ENCODE measurements around the gene KATNB1.

Gene KATNB1

GRCh38 chr16:57764006-57764340 is 28.4 kb downstream of the KATNB1 start:
- Histone ChIP-seq H3K9me3 (ENCODE audit: control insufficient read depth, insufficient read depth, low read length) (no peaks in the 10 kb centered on the region), H3F3A (ENCODE audit: control insufficient read depth, insufficient read depth) (no peaks in the 10 kb centered on the region), H3K79me2 (ENCODE audit: control insufficient read depth, low read length) (no peaks in the 10 kb centered on the region), H4K20me1 (ENCODE audit: control insufficient read depth, insufficient read depth, low read depth, low read length) (no peaks in the 10 kb centered on the region), H3K27ac (ENCODE audit: low read depth, low read length) (no peak overlapping the region), H3K4me1 (ENCODE audit: control insufficient read depth, low read length) (peaks cover 10% of the 10 kb centered on the region; the same call in 1 of the 2 replicates), H3K36me3 (ENCODE audit: control insufficient read depth, low read length) (no peaks in the 10 kb centered on the region), H3K4me3 (ENCODE audit: low read length) (no peak overlapping the region), H3K4me2 (ENCODE audit: low read length) (no peak overlapping the region), H3K27me3 (ENCODE audit: control insufficient read depth, low read length) (no peaks in the 10 kb centered on the region), H3K9me2 (replicated peaks; ENCODE audit: control insufficient read depth, low read length) (no peaks in the 10 kb centered on the region)
- TF ChIP-seq CTCF (IDR thresholded peaks at IDR 0.05; ENCODE audit: low read depth, low read length, poor library complexity, severe bottlenecking): no peak
- TF ChIP-seq EZH2phosphoT487 (IDR thresholded peaks at IDR 0.05; ENCODE audit: borderline replicate concordance, low read length): no peak

GRCh38 chr16:57764341-57765159 is 29.0 kb downstream of the KATNB1 start:
- TF ChIP-seq CTCF (IDR thresholded peaks at IDR 0.05; ENCODE audit: low read depth, low read length, poor library complexity, severe bottlenecking) (no peak), EZH2phosphoT487 (IDR thresholded peaks at IDR 0.05; ENCODE audit: borderline replicate concordance, low read length) (no peak)
- Histone ChIP-seq H3K9me3 (ENCODE audit: control insufficient read depth, insufficient read depth, low read length) (no peaks in the 10 kb centered on the region), H4K20me1 (ENCODE audit: control insufficient read depth, insufficient read depth, low read depth, low read length) (no peaks in the 10 kb centered on the region), H3K9me2 (replicated peaks; ENCODE audit: control insufficient read depth, low read length) (no peaks in the 10 kb centered on the region), H3K79me2 (ENCODE audit: control insufficient read depth, low read length) (no peaks in the 10 kb centered on the region), H3K36me3 (ENCODE audit: control insufficient read depth, low read length) (no peaks in the 10 kb centered on the region), H3K4me1 (ENCODE audit: control insufficient read depth, low read length) (peaks cover 10% of the 10 kb centered on the region; the same call in 1 of the 2 replicates), H3K4me2 (ENCODE audit: low read length) (no peak overlapping the region; the same call in 1 of the 2 replicates), H3K27me3 (ENCODE audit: control insufficient read depth, low read length) (no peaks in the 10 kb centered on the region), H3K27ac (ENCODE audit: low read depth, low read length) (no peak overlapping the region), H3K4me3 (ENCODE audit: low read length) (no peak overlapping the region), H3F3A (ENCODE audit: control insufficient read depth, insufficient read depth) (no peaks in the 10 kb centered on the region)

GRCh38 chr16:57765160-57765728 is 29.7 kb downstream of the KATNB1 start:
- Histone ChIP-seq H3K27ac (ENCODE audit: low read depth, low read length) (no peak overlapping the region), H3K27me3 (ENCODE audit: control insufficient read depth, low read length) (no peaks in the 10 kb centered on the region), H3K9me3 (ENCODE audit: control insufficient read depth, insufficient read depth, low read length) (no peaks in the 10 kb centered on the region), H3K4me1 (ENCODE audit: control insufficient read depth, low read length) (peaks cover 10% of the 10 kb centered on the region; the same call in 1 of the 2 replicates), H4K20me1 (ENCODE audit: control insufficient read depth, insufficient read depth, low read depth, low read length) (no peaks in the 10 kb centered on the region), H3K9me2 (replicated peaks; ENCODE audit: control insufficient read depth, low read length) (no peaks in the 10 kb centered on the region), H3F3A (ENCODE audit: control insufficient read depth, insufficient read depth) (no peaks in the 10 kb centered on the region), H3K79me2 (ENCODE audit: control insufficient read depth, low read length) (no peaks in the 10 kb centered on the region), H3K4me2 (ENCODE audit: low read length) (no peak overlapping the region; the same call in 1 of the 2 replicates), H3K4me3 (ENCODE audit: low read length) (no peak overlapping the region), H3K36me3 (ENCODE audit: control insufficient read depth, low read length) (no peaks in the 10 kb centered on the region)
- no peak for TF ChIP-seq EZH2phosphoT487 (IDR thresholded peaks at IDR 0.05; ENCODE audit: borderline replicate concordance, low read length)
- TF ChIP-seq CTCF (IDR thresholded peaks at IDR 0.05; ENCODE audit: low read depth, low read length, poor library complexity, severe bottlenecking): no peak
